Mesothelial cell of epicardium (in vitro differentiated cells): Measurements from ENCODE around the gene HOXC9. TPM values are rescaled to one million over a fixed set of nuclear protein-coding genes. Genes with fewer than 3 reads are reported as not detected.

Experiments
- DNase-seq, 2 experiments: peaks; one replicate each; pipeline ENCODE4 v3.0.0; 2021; ENCODE audit warnings: low spot score in 2 of 2; ENCODE audit not compliant: unreplicated experiment in 2 of 2
- H3K27ac Mint-ChIP-seq: 2 replicates; pipeline ENCODE4 v1.8.0; 2021; ENCODE audit warnings: mixed read lengths
- H3K27me3 Mint-ChIP-seq: 2 replicates; pipeline ENCODE4 v1.8.0; 2021; ENCODE audit warnings: low read depth, mixed read lengths
- H3K36me3 Mint-ChIP-seq: 2 replicates; pipeline ENCODE4 v1.8.0; 2021; ENCODE audit warnings: mixed read lengths
- H3K4me1 Mint-ChIP-seq: 2 replicates; pipeline ENCODE4 v1.8.0; 2021; ENCODE audit warnings: mixed read lengths
- H3K4me3 Mint-ChIP-seq: 2 replicates; pipeline ENCODE4 v1.8.0; 2021; ENCODE audit warnings: mild to moderate bottlenecking, moderate library complexity, mixed read lengths
- H3K9me3 Mint-ChIP-seq: 2 replicates; pipeline ENCODE4 v1.8.0; 2021; ENCODE audit warnings: mixed read lengths
- total RNA-seq: library from RNA; stranded (reverse); gene quantifications from 3 replicates; pipeline ENCODE4 v1.2.1, GENCODE V29; 2021
- TF ChIP-seq, protein P1 (sequence below): fragments of 200-600 bp; sonication (generic); IDR thresholded peaks from one replicate; pipeline ENCODE4 v1.5.0; 2021; ENCODE audit warnings: antibody characterized with exemption; ENCODE audit not compliant: unreplicated experiment

Gene HOXC9
- total RNA-seq, 1 donor from 2014 or later, result 2.0 TPM

- DNase-seq, result no peak
- H3K27me3 Mint-ChIP-seq, result peaks cover 96% of the 10 kb centered on the region
- H3K4me1 Mint-ChIP-seq, result peaks cover 44% of the 10 kb centered on the region
- peaks cover 2% of the 10 kb centered on the region for H3K36me3 Mint-ChIP-seq
- peak overlapping the region; percentile 43 for H3K4me3 Mint-ChIP-seq
- no peak overlapping the region for H3K27ac Mint-ChIP-seq
- no peaks in the 10 kb centered on the region for H3K9me3 Mint-ChIP-seq
- TF ChIP-seq, protein P1, sequence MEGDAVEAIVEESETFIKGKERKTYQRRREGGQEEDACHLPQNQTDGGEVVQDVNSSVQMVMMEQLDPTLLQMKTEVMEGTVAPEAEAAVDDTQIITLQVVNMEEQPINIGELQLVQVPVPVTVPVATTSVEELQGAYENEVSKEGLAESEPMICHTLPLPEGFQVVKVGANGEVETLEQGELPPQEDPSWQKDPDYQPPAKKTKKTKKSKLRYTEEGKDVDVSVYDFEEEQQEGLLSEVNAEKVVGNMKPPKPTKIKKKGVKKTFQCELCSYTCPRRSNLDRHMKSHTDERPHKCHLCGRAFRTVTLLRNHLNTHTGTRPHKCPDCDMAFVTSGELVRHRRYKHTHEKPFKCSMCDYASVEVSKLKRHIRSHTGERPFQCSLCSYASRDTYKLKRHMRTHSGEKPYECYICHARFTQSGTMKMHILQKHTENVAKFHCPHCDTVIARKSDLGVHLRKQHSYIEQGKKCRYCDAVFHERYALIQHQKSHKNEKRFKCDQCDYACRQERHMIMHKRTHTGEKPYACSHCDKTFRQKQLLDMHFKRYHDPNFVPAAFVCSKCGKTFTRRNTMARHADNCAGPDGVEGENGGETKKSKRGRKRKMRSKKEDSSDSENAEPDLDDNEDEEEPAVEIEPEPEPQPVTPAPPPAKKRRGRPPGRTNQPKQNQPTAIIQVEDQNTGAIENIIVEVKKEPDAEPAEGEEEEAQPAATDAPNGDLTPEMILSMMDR, result no peak
These were observed 7.7 kb downstream of the HOXC9 start for GRCh38 chr12:54007538-54008259.

DNA sequence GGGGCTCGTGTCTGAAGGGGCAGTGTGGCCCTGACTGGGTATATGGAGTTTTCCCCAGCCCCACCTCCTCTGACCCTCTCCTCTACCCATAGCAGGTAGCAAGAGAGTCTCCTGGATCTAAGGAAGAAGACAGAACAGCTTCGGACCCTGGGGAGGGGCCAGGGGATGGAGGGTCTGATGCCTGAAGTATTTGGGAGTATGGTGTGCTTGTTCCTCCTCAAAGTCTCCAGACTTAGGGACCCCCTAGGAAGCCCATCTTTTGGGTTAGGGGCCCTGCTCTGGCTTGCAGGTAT is 8.2 kb downstream of the HOXC9 start:
- Mint-ChIP-seq H3K4me1 (peaks cover 43% of the 10 kb centered on the region), H3K36me3 (peaks cover 2% of the 10 kb centered on the region), H3K27ac (peak overlapping the region; percentile 16), H3K4me3 (peak overlapping the region; percentile 43), H3K9me3 (no peaks in the 10 kb centered on the region), H3K27me3 (peaks cover 96% of the 10 kb centered on the region)
- TF ChIP-seq, protein P1, result no peak
- no peak for DNase-seq

DNA sequence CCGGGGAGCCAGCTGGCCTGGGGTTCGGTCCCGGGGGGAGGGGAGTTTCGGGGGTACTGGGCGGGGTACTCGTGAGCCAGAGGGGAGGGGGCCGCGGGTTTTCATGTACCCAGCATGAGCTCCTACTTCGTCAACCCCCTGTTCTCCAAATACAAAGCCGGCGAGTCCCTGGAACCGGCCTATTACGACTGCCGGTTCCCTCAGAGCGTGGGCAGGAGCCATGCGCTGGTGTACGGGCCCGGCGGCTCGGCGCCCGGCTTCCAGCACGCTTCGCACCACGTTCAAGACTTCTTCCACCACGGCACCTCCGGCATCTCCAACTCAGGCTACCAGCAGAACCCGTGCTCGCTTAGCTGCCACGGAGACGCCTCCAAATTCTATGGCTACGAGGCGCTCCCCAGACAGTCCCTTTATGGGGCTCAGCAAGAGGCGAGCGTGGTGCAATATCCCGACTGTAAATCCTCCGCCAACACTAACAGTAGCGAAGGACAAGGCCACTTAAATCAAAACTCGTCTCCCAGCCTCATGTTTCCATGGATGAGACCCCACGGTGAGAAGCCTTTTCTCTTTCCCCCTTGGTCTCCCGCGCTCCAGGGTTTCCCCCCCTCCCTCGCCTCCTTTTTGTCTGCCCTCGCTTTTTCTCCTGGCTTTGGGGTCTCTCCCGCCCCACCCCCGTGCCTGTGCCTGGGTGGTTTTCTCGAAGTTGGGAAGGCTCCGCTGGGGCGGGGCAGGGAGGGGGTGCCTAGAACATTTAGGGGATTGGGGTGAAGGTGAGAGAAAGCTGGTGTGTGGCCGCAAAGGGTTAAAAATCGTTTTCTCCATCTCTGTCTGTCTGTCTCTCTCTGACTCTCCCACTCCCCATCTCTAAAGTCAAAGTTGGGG is 9.5 kb downstream of the HOXC9 start:
- peaks cover 39% of the 10 kb centered on the region for H3K4me1 Mint-ChIP-seq

DNA sequence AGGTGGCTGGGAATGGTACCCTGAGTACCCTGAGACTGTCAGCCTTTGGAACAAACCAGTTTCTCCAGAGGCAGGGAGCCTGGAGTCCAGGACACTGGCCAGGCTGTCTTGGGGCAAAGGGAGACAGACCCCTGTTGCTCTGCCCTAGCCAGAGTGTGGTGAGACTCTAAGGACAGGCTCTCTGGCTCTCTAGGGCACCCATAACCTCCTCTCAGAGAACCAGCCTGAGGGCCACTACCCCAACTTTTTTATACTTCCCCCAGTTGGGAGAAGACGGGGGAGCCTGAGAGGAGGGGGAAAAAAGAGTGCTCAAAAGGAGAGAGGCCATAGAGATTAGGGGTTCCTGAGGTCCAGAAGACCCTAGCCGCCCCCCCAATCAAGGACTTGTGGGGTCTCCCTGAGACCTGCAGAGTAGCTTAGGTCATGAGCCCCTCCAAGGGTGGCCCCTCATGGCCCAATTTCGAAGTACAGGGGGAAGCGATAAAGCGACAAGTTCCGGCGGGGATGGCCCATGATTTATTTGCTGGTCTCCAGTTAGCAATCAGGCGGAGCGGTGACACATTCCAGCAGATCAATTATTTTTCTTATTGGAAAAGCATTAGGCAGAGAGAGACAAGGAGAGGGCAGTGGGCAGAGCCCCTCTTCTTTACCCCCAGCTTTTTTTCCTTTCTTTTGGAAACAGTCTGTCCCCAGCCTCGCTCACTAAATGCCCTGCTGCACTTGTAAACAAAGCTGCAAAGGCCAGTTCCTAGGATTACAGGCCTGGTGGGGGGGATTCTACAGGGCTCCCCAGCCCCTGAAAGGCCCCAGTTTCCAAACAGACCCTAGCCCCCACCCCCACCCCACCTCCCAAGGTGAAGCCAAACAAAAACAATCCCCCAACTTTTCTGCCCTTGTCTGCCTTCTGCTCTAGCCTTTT is 10.4 kb downstream of the HOXC9 start:
- TF ChIP-seq, protein P1, result no peak
- Mint-ChIP-seq H3K4me3 (peak overlapping the region; percentile 75), H3K27ac (peak overlapping the region; percentile 76), H3K27me3 (peaks cover 96% of the 10 kb centered on the region), H3K36me3 (peaks cover 2% of the 10 kb centered on the region), H3K9me3 (no peaks in the 10 kb centered on the region), H3K4me1 (peaks cover 33% of the 10 kb centered on the region)
- no peak for DNase-seq

More for the DNA sequence above, 9.5 kb downstream of the HOXC9 start:
- no peak for DNase-seq
- H3K36me3 Mint-ChIP-seq, result peaks cover 2% of the 10 kb centered on the region
- peak overlapping the region; percentile 75 for H3K4me3 Mint-ChIP-seq
- H3K27ac Mint-ChIP-seq, result peak overlapping the region; percentile 79
- H3K9me3 Mint-ChIP-seq, result no peaks in the 10 kb centered on the region
- TF ChIP-seq, protein P1, result no peak
- peaks cover 96% of the 10 kb centered on the region for H3K27me3 Mint-ChIP-seq

GRCh38 chr12:54010972-54011664 is 11.2 kb downstream of the HOXC9 start:
- Mint-ChIP-seq H3K4me3 (peak overlapping the region; percentile 43), H3K27me3 (peaks cover 96% of the 10 kb centered on the region), H3K27ac (no peak overlapping the region), H3K36me3 (peaks cover 2% of the 10 kb centered on the region), H3K4me1 (peaks cover 28% of the 10 kb centered on the region), H3K9me3 (no peaks in the 10 kb centered on the region)
- no peak for DNase-seq
- TF ChIP-seq, protein P1, result no peak
